ENCODE measurements around the gene MARCHF10. TPM values are rescaled to one million over a fixed set of nuclear protein-coding genes. Genes with fewer than 3 reads are reported as not detected.

Gene MARCHF10
- total and polyA plus RNA-seq, 8 donors = 0.52 to 3.6 (median 1.8) TPM

DNA sequence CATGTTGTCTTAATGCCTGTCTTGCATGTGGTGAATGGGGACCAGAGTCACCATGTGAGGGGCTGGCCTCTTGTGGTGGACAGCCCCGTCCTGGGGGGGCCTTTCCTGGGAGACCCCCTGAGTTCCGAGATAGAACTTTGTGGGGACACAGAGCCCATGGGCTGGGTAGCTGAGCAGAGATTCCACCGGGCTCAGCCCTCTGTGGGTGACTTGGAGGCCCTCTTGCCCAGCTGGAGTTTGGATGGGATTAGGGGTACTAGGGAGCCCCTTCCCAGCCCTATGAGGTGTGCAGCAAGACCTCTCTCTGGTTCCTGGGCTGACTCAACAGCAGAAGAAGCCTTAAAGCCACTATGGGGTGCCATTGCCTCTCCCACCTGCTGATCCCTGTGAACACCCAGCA lies 142.5 kb downstream of the MARCHF10 start:
- ATAC-seq (no peak), DNase-seq (no peak)
- intact Hi-C loops (cut with DNase I) = no loop called here
- Histone ChIP-seq H3K27ac (no peak overlapping the region), H3K4me1 (no peaks in the 10 kb centered on the region), H3K9me3 (peaks cover 0 to 6% of the 10 kb centered on the region in 2 donors), H3K4me3 (no peak overlapping the region), H3K36me3 (peaks cover 0 to 12% of the 10 kb centered on the region in 2 donors), H3K27me3 (no peaks in the 10 kb centered on the region)
- TF ChIP-seq, protein P1, sequence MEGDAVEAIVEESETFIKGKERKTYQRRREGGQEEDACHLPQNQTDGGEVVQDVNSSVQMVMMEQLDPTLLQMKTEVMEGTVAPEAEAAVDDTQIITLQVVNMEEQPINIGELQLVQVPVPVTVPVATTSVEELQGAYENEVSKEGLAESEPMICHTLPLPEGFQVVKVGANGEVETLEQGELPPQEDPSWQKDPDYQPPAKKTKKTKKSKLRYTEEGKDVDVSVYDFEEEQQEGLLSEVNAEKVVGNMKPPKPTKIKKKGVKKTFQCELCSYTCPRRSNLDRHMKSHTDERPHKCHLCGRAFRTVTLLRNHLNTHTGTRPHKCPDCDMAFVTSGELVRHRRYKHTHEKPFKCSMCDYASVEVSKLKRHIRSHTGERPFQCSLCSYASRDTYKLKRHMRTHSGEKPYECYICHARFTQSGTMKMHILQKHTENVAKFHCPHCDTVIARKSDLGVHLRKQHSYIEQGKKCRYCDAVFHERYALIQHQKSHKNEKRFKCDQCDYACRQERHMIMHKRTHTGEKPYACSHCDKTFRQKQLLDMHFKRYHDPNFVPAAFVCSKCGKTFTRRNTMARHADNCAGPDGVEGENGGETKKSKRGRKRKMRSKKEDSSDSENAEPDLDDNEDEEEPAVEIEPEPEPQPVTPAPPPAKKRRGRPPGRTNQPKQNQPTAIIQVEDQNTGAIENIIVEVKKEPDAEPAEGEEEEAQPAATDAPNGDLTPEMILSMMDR (IDR thresholded peaks at IDR 0.05) = no peak

DNA sequence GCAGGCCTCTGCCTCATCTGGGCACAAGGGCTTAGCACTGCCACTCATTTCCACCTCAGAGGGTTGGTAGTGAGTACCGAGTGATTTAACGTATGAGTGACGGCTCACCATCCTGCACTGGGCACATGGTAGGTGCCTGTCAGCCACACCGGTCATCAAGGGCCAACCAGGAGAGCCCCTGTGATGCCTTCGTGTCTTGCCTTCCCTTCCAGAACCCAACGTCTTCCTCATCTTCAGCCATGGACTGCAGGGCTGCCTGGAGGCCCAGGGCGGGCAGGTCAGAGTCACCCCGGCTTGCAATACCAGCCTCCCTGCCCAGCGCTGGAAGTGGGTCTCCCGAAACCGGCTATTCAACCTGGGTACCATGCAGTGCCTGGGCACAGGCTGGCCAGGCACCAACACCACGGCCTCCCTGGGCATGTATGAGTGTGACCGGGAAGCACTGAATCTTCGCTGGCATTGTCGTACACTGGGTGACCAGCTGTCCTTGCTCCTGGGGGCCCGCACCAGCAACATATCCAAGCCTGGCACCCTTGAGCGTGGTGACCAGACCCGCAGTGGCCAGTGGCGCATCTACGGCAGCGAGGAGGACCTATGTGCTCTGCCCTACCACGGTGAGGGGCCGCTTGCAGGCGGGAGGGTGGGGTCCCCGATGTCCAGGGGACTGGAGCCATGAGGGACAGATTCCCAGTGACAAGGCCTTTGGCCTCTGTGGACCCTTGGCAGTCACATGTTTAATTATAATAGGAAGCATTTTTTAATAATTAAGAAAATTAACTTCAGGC lies 143.6 kb downstream of the MARCHF10 start:
- TF ChIP-seq, protein P1 (IDR thresholded peaks at IDR 0.05) = no peak

DNA sequence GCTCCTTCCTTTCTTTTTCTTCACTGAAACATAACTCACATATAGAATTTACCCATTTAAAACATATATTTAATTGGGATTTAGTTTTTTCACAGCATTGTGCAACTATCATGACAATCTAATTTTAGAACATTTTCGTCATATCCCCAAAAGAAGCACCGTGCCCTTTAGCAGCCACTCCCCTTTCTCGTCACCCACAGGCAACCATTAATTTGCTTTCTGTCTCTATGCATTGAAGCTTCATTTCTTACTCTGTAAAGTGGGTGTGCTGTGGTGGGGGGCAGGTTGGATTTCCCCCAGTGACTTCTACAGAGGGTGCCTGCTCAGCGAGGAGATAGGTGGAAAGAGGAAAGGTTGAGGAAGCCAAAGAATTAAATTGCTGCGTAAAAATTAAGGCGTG lies 144.8 kb downstream of the MARCHF10 start:
- Histone ChIP-seq H3K36me3 (peaks cover 0 to 9% of the 10 kb centered on the region in 2 donors), H3K27ac (no peak overlapping the region), H3K4me3 (no peak overlapping the region), H3K27me3 (no peaks in the 10 kb centered on the region), H3K9me3 (peaks cover 0 to 11% of the 10 kb centered on the region in 2 donors), H3K4me1 (no peaks in the 10 kb centered on the region)
- ATAC-seq (no peak), DNase-seq (no peak)
- TF ChIP-seq, protein P1 (IDR thresholded peaks at IDR 0.05) = no peak
- intact Hi-C loops (cut with DNase I) = no loop called here

More for the DNA sequence above, 143.6 kb downstream of the MARCHF10 start:
- Histone ChIP-seq H3K27ac (no peak overlapping the region), H3K9me3 (peaks cover 0 to 11% of the 10 kb centered on the region in 2 donors), H3K4me1 (no peaks in the 10 kb centered on the region), H3K27me3 (no peaks in the 10 kb centered on the region), H3K36me3 (peaks cover 0 to 9% of the 10 kb centered on the region in 2 donors), H3K4me3 (no peak overlapping the region)
- intact Hi-C loops (cut with DNase I) = no loop called here
- ATAC-seq (no peak), DNase-seq (no peak)

DNA sequence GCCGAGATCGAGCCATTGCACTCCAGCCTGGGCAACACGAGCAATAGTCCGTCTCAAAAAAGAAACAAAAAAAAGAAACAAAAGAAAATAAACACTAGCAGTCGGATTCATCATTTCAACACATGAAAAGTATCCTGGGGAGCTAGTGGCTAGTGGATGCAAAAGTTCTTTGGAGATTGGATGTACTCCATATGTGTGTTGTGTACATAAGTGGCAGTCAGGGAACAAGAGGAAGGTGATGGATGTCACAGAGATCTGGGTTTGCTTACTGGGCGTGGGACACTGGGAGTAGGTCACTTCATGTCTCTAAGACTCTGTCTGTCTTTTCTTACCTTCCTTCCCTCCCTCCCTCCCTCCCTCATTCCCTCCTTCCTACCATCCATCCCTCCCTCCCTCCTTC lies 145.3 kb downstream of the MARCHF10 start:
- intact Hi-C loops (cut with DNase I) = no loop called here
- Histone ChIP-seq H3K27me3 (no peaks in the 10 kb centered on the region), H3K36me3 (peaks cover 0 to 9% of the 10 kb centered on the region in 2 donors), H3K27ac (no peak overlapping the region), H3K9me3 (peaks cover 0 to 11% of the 10 kb centered on the region in 2 donors), H3K4me3 (no peak overlapping the region), H3K4me1 (no peaks in the 10 kb centered on the region)
- TF ChIP-seq, protein P1 (IDR thresholded peaks at IDR 0.05) = no peak
- DNase-seq (no peak), ATAC-seq (no peak)

DNA sequence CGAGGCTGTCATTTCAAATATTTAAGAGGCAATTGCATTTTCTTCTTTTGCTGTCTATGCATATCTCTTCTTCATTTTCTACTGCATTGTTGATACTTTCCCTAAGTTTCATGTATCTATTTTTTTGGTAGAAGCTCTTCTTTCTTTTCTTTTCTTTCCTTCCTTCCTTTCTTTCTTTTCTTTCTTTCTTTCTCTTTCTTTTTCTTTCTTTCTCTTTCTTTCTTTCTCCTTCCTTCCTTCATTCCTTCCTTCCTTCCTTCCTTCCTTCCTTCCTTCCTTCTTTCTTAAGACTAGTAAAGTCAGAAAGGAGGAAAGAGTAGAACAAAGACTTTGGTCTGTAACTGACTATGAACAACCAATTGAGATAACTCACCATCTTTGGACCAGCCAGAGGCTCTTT lies 146.8 kb downstream of the MARCHF10 start:
- H3K9me3 ChIP-seq = peaks cover 0 to 11% of the 10 kb centered on the region in 2 donors
- H3K4me3 ChIP-seq = no peak overlapping the region
- H3K27me3 ChIP-seq = no peaks in the 10 kb centered on the region
- H3K36me3 ChIP-seq = peaks cover 0 to 4% of the 10 kb centered on the region in 2 donors
- DNase-seq = no peak
- no peak for ATAC-seq
- no peaks in the 10 kb centered on the region for H3K4me1 ChIP-seq
- TF ChIP-seq, protein P1 (IDR thresholded peaks at IDR 0.05) = no peak
- H3K27ac ChIP-seq = no peak overlapping the region
- intact Hi-C loops (cut with DNase I) = no loop called here
